ENCODE data around the gene HHAT. TPM values are rescaled to one million over a fixed set of nuclear protein-coding genes. Genes with fewer than 3 reads are reported as not detected.
"Not testable (repeated sequence)": the region's sequence is repeated elsewhere in the genome, so short reads cannot be mapped to it uniquely, and the experiment has no call there.

HHAT gene
- total RNA-seq, 2 donors from 2014 or later, result 4.5 to 4.6 TPM

DNA sequence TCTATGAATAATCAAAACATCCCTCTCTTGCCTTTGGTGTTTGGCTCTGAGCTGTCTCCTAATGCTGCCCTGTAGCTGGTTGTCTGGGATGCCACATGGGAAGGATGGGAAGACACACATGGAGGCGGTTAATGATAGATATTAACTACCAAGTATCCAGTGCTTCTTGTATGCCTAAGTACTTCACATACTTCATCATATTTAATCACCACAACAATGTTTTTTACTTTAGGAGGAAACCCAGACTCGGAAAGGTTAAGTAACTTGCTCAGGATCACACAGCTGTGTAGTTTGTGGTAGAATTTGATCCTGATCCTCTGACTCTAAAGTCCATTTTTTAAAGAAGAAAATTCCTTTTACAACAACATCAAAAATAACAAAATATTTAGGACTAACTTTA is 88.0 kb downstream of the HHAT start:
- no peak for ATAC-seq (ENCODE audit: insufficient number of reproducible peaks, low FRiP score, low read depth)
- Histone ChIP-seq H3K9me3 (no peaks in the 10 kb centered on the region), H3K4me1 (ENCODE audit: control insufficient read depth in 1 of 2, low read depth in 2 of 2) (no peaks in the 10 kb centered on the region), H3K27me3 (replicated peaks; ENCODE audit: insufficient read depth) (no peaks in the 10 kb centered on the region), H3K36me3 (no peaks in the 10 kb centered on the region), H3K27ac (no peak overlapping the region), H3K4me3 (no peak overlapping the region)
- DNase-seq (ENCODE audit: low spot score), result no peak
- TF ChIP-seq, protein P1, sequence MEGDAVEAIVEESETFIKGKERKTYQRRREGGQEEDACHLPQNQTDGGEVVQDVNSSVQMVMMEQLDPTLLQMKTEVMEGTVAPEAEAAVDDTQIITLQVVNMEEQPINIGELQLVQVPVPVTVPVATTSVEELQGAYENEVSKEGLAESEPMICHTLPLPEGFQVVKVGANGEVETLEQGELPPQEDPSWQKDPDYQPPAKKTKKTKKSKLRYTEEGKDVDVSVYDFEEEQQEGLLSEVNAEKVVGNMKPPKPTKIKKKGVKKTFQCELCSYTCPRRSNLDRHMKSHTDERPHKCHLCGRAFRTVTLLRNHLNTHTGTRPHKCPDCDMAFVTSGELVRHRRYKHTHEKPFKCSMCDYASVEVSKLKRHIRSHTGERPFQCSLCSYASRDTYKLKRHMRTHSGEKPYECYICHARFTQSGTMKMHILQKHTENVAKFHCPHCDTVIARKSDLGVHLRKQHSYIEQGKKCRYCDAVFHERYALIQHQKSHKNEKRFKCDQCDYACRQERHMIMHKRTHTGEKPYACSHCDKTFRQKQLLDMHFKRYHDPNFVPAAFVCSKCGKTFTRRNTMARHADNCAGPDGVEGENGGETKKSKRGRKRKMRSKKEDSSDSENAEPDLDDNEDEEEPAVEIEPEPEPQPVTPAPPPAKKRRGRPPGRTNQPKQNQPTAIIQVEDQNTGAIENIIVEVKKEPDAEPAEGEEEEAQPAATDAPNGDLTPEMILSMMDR (IDR thresholded peaks at IDR 0.05), result no peak

DNA sequence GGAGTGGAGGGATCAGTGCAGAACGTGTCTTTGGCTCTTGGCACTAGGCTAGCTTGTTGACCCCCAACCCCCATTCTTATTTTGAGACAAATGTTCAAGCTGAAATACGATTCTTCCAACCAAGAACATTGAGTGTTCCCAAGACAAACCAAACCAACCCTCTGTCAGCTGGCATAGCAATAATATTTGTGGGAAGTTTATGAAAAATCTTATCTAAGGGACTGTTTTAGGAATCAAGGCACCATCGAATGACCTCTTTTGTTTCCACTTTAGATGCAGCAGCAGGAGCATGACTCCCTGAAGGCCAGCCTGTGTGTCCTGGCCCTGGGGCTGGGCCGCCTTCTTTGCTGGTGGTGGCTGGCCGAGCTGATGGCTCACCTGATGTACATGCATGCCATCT is 89.2 kb downstream of the HHAT start:
- Histone ChIP-seq H3K4me1 (ENCODE audit: control insufficient read depth in 1 of 2, low read depth in 2 of 2) (no peaks in the 10 kb centered on the region), H3K9me3 (no peaks in the 10 kb centered on the region), H3K27me3 (replicated peaks; ENCODE audit: insufficient read depth) (no peaks in the 10 kb centered on the region), H3K36me3 (no peaks in the 10 kb centered on the region), H3K27ac (no peak overlapping the region), H3K4me3 (no peak overlapping the region)
- TF ChIP-seq, protein P1 (IDR thresholded peaks at IDR 0.05), result no peak
- ATAC-seq (ENCODE audit: insufficient number of reproducible peaks, low FRiP score, low read depth) (no peak), DNase-seq (ENCODE audit: low spot score) (no peak)

DNA sequence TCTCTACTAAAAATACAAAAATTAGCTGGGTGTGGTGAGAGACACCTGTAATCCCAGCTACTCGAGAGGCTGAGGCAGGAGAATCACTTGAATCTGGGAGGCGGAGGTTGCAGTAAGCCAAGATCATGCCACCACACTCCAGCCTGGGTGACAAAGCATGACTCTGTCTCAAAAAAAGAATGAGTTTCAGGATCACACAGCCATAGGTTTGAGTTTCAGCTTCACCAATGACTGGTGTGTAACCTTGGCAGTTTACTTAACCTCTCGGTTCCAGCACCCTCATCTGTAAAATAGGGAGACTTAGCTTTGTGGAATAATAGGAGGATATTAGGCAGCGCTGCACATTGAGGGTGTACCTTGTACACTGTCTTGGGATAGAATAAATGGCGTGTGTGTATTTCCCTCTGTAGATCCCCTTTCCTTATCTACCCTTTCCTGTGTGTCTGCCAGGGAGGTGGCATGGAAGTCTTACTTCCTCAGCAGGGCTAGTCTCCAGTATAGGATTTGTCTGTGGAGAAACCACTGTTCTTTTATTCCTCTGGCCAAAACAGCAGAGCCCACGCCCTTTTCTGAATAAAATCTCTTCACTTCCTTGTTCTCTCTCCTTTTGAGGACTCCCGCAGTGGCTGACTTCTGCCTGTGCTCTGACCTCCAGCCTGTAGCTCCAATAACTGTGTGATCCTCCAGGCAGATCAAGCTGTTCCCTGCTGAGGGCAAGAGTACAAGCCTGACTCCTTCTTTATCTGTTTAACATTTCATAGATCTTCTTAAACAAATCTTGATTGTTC is 90.4 kb downstream of the HHAT start:
- Histone ChIP-seq H3K9me3 (no peaks in the 10 kb centered on the region), H3K27me3 (replicated peaks; ENCODE audit: insufficient read depth) (no peaks in the 10 kb centered on the region), H3K4me1 (ENCODE audit: control insufficient read depth in 1 of 2, low read depth in 2 of 2) (no peaks in the 10 kb centered on the region), H3K4me3 (no peak overlapping the region), H3K27ac (no peak overlapping the region), H3K36me3 (no peaks in the 10 kb centered on the region)
- ATAC-seq (ENCODE audit: insufficient number of reproducible peaks, low FRiP score, low read depth) (no peak), DNase-seq (ENCODE audit: low spot score) (no peak)
- TF ChIP-seq, protein P1 (IDR thresholded peaks at IDR 0.05), result no peak

DNA sequence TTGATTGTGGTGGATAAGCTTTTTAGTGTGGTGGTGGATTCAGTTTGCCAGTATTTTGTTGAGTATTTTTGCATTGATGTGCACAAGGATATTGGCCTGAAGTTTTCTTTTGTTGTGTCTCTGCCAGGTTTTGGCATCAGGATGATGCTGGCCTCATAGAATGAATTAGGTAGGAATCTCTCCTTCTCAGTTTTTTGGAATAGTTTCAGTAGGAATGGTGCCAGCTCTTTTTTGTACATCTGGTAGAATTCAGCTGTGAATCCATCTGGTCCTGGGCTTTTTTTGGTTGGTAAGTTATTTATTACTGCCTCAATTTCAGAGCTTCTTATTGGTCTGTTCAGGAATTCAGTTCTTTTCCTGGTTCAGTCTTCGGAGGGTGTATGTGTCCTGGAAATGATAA is 98.0 kb downstream of the HHAT start:
- ATAC-seq (ENCODE audit: insufficient number of reproducible peaks, low FRiP score, low read depth); H3K9me3 ChIP-seq; H3K27ac ChIP-seq; H3K4me3 ChIP-seq; H3K4me1 ChIP-seq (ENCODE audit: control insufficient read depth in 1 of 2, low read depth in 2 of 2); DNase-seq (ENCODE audit: low spot score); H3K36me3 ChIP-seq; H3K27me3 ChIP-seq (replicated peaks; ENCODE audit: insufficient read depth): not testable (repeated sequence)

DNA sequence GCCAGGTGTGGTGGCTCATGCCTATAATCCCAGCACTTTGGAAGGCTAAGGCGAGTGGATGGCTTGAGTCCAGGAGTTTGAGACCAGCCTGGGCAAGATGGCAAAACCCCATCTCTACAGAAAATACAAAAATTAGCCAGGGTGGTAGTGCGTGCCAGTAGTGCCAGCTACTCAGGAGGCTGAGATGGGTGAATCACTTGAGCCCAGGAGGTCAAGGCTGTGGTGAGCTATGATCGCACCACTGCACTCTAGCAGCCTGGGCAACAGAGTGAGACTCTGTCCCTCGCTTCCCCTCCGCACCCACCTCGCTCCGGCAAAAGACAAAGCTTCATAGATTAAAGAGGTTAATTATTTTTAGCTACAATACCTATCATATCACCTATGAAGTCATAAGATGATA is 100.0 kb downstream of the HHAT start:
- no peaks in the 10 kb centered on the region for H3K27me3 ChIP-seq (replicated peaks; ENCODE audit: insufficient read depth)
- TF ChIP-seq, protein P1 (IDR thresholded peaks at IDR 0.05), result no peak
- H3K4me1 ChIP-seq (ENCODE audit: control insufficient read depth in 1 of 2, low read depth in 2 of 2), result no peaks in the 10 kb centered on the region
- ATAC-seq (ENCODE audit: insufficient number of reproducible peaks, low FRiP score, low read depth) (no peak), DNase-seq (ENCODE audit: low spot score) (no peak)
- no peaks in the 10 kb centered on the region for H3K36me3 ChIP-seq
- no peak overlapping the region for H3K27ac ChIP-seq
- no peaks in the 10 kb centered on the region for H3K9me3 ChIP-seq
- H3K4me3 ChIP-seq, result no peak overlapping the region

DNA sequence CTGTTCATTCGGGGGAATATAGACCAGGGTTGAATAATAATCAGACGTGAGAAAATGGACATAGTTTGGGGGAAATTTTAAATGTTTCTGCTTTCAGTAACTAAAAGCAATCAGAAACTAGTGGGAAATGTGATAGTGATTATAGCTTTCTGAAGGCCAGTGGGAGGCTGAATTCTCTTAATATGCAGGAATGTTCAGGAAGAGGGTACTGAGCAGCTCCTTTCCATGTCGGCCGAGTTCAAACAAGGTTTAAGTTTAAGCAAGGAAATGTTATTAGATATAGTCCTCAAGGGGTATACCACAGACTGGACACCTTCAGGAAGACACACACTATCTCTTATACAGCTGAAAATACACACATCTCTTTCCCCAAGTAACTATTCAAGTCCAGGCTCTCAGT is 105.5 kb downstream of the HHAT start:
- H3K36me3 ChIP-seq, result no peaks in the 10 kb centered on the region
- no peak for DNase-seq (ENCODE audit: low spot score)
- H3K27me3 ChIP-seq (replicated peaks; ENCODE audit: insufficient read depth), result no peaks in the 10 kb centered on the region
- TF ChIP-seq, protein P1 (IDR thresholded peaks at IDR 0.05), result no peak
- H3K4me3 ChIP-seq, result no peak overlapping the region
- no peaks in the 10 kb centered on the region for H3K9me3 ChIP-seq
- ATAC-seq (ENCODE audit: insufficient number of reproducible peaks, low FRiP score, low read depth), result no peak
- H3K4me1 ChIP-seq (ENCODE audit: control insufficient read depth in 1 of 2, low read depth in 2 of 2), result no peaks in the 10 kb centered on the region
- no peak overlapping the region for H3K27ac ChIP-seq

Data from thoracic aorta (tissue), 2 donors.